Measurements from ENCODE around the gene MSANTD1.

Gene MSANTD1

GRCh38 chr4:3301450-3302172 lies 52.7 kb downstream of the MSANTD1 start:
- H3K4me3 ChIP-seq (ENCODE audit: low read depth, low read length): no peak overlapping the region
- no peak for DNase-seq (ENCODE audit: low read depth)
- no peak for TF ChIP-seq CTCF (IDR thresholded peaks at IDR 0.05; ENCODE audit: insufficient read depth, low read depth, low read length, missing control alignments)

GRCh38 chr4:3302173-3302785 lies 53.3 kb downstream of the MSANTD1 start:
- no peak for TF ChIP-seq CTCF (IDR thresholded peaks at IDR 0.05; ENCODE audit: insufficient read depth, low read depth, low read length, missing control alignments)
- no peak overlapping the region for H3K4me3 ChIP-seq (ENCODE audit: low read depth, low read length)
- peak; percentile 38 for DNase-seq (ENCODE audit: low read depth)

- no peak overlapping the region for H3K4me3 ChIP-seq (ENCODE audit: low read depth, low read length)
- DNase-seq (ENCODE audit: low read depth): no peak
- TF ChIP-seq CTCF (IDR thresholded peaks at IDR 0.05; ENCODE audit: insufficient read depth, low read depth, low read length, missing control alignments): no peak
Measured at GRCh38 chr4:3302786-3303564, 54.0 kb downstream of the MSANTD1 start.

- no peak for DNase-seq (ENCODE audit: low read depth)
- no peak for TF ChIP-seq CTCF (IDR thresholded peaks at IDR 0.05; ENCODE audit: insufficient read depth, low read depth, low read length, missing control alignments)
- no peak overlapping the region for H3K4me3 ChIP-seq (ENCODE audit: low read depth, low read length)
Measured at GRCh38 chr4:3303565-3303824, 54.5 kb downstream of the MSANTD1 start.

- H3K4me3 ChIP-seq (ENCODE audit: low read depth, low read length): no peak overlapping the region
- no peak for TF ChIP-seq CTCF (IDR thresholded peaks at IDR 0.05; ENCODE audit: insufficient read depth, low read depth, low read length, missing control alignments)
- no peak for DNase-seq (ENCODE audit: low read depth)
Measured at GRCh38 chr4:3303923-3304710, 55.2 kb downstream of the MSANTD1 start.

- H3K4me3 ChIP-seq (ENCODE audit: low read depth, low read length): no peak overlapping the region
- TF ChIP-seq CTCF (IDR thresholded peaks at IDR 0.05; ENCODE audit: insufficient read depth, low read depth, low read length, missing control alignments): no peak
- DNase-seq (ENCODE audit: low read depth): no peak
Measured at GRCh38 chr4:3304831-3305609, 56.1 kb downstream of the MSANTD1 start.

All from GM12865 (cell line).